K562 (cell line): ENCODE measurements around the gene RPS6KA2. TPM values are rescaled to one million over a fixed set of nuclear protein-coding genes. Genes with fewer than 3 reads are reported as not detected.
A peak's percentile ranks its signal among the peaks of the same experiment; 100 is the strongest.

Experiments used
- ARHGAP35 ChIP-seq: fragments of 450-650 bp; IDR thresholded peaks from 2 replicates; pipeline ENCODE4 v1.6.1; 2018; ENCODE audit not compliant: partially characterized antibody
- BRD4 ChIP-seq: fragments of 200-600 bp; sonication (generic); IDR thresholded peaks from 2 replicates; pipeline ENCODE4 v1.6.1; 2017; ENCODE audit warnings: inconsistent platforms
- CCAR2 ChIP-seq: fragments of 200-400 bp; formaldehyde crosslinking; IDR thresholded peaks from 2 replicates; pipeline ENCODE4 v1.6.1; 2017; ENCODE audit warnings: mild to moderate bottlenecking, low read depth, low read length
- CLOCK ChIP-seq: fragments of 250-450 bp; sonication (Bioruptor Pico); IDR thresholded peaks from 2 replicates; pipeline ENCODE4 v1.4.0; 2020; ENCODE audit warnings: mild to moderate bottlenecking, moderate library complexity, borderline replicate concordance
- HNRNPUL1 ChIP-seq: fragments of 200-400 bp; formaldehyde crosslinking; IDR thresholded peaks from 2 replicates; pipeline ENCODE4 v1.6.1; 2017; ENCODE audit warnings: low read length
- MGA ChIP-seq: fragments of 450-650 bp; IDR thresholded peaks from 2 replicates; pipeline ENCODE4 v1.6.1; 2016; ENCODE audit warnings: mild to moderate bottlenecking, moderate library complexity
- PHF21A ChIP-seq: fragments of 450-650 bp; IDR thresholded peaks from 2 replicates; pipeline ENCODE4 v1.6.1; 2017; ENCODE audit warnings: low read depth, borderline replicate concordance
- PPARD ChIP-seq: fragments of 250-450 bp; sonication (Bioruptor Pico); IDR thresholded peaks from 2 replicates; pipeline ENCODE4 v1.8.0; 2022; ENCODE audit warnings: inconsistent platforms, mild to moderate bottlenecking, moderate library complexity
- RBM39 ChIP-seq: fragments of 200-400 bp; formaldehyde crosslinking; optimal IDR thresholded peaks from 2 replicates; pipeline ENCODE3; 2018; ENCODE audit warnings: low read depth, low read length
- TFAM ChIP-seq: fragments of 250-450 bp; sonication (Bioruptor Pico); conservative IDR thresholded peaks from 2 replicates; pipeline ENCODE4 v1.5.0; 2021; ENCODE audit warnings: mild to moderate bottlenecking, moderate library complexity
- ZEB2 ChIP-seq: fragments of 450-650 bp; IDR thresholded peaks from 2 replicates; pipeline ENCODE4 v1.6.1; 2016
- ZNF408 ChIP-seq: fragments of 250-450 bp; sonication (Bioruptor Pico); IDR thresholded peaks from 2 replicates; pipeline ENCODE4 v1.4.0; 2020; ENCODE audit warnings: low read depth, mild to moderate bottlenecking, moderate library complexity
- ZSCAN32 ChIP-seq: fragments of 450-650 bp; formaldehyde crosslinking; IDR thresholded peaks from 2 replicates; pipeline ENCODE4 v1.4.0; 2020; ENCODE audit warnings: mild to moderate bottlenecking, moderate library complexity
- polyA plus RNA-seq, 8 experiments: library from polyadenylated mRNA; depleted of rRNA in 4 of 8; stranded (reverse) in 5 of 8; unstranded in 3 of 8; fragments of >200 nt; fragmentation: Nextera tagmentation in 2 of 8; fragmentation: Illumina TruSeq in 1 of 8; extraction: Ambion mirVana in 2 of 8; extraction: Trizol in 1 of 8; gene quantifications; 2 replicates each; pipeline versions ENCODE4 v1.2.1 to v1.2.3, GENCODE V29; 2011 to 2014; ENCODE audit warnings: inconsistent platforms in 1 of 8, missing spikeins in 1 of 8
- total RNA-seq, 7 experiments: library from RNA; depleted of rRNA in 6 of 7; stranded (reverse); fragments of >200 nt in 6 of 7; fragmentation: Illumina TruSeq in 2 of 7; extraction: Trizol in 2 of 7; gene quantifications; 2 replicates each; pipeline versions ENCODE4 v1.2.1 to v1.2.3, GENCODE V29; 2011 to 2021; ENCODE audit warnings: low replicate concordance in 1 of 7

Gene RPS6KA2
- total and polyA plus RNA-seq, 9 of the 15 experiments (the other 6 are each of a cell fraction or from before 2014, with no cell fraction given): 0.29 to 1.00 (median 0.53) TPM

GRCh38 chr6:166382933-166383801, 243.9 kb downstream of the RPS6KA2 start, which contains the start of gene MPC1 (continued):
- TF ChIP-seq TFAM: no peak
- TF ChIP-seq ZEB2: no peak
- no peak for TF ChIP-seq ZNF408
- TF ChIP-seq ARHGAP35: no peak
- no peak for TF ChIP-seq HNRNPUL1
- TF ChIP-seq CLOCK (CRISPR knock-in tag): no peak
- no peak for TF ChIP-seq PPARD
- TF ChIP-seq MGA: peak; percentile 65
- TF ChIP-seq CCAR2: no peak
- no peak for TF ChIP-seq ZSCAN32 (CRISPR knock-in tag)
- TF ChIP-seq RBM39: no peak
- TF ChIP-seq PHF21A: no peak
- no peak for TF ChIP-seq BRD4
